Measurements from ENCODE around the gene SH2B3.
"Not testable (repeated sequence)": the region's sequence is repeated elsewhere in the genome, so short reads cannot be mapped to it uniquely, and the experiment has no call there.

Gene SH2B3

GRCh38 chr12:111387747-111388323 lies 17.9 kb upstream of the SH2B3 start:
- peak in 1 of 2 experiments; percentile 26 for DNase-seq

- DNase-seq, result no peak
Measured at GRCh38 chr12:111389635-111390034, 16.1 kb upstream of the SH2B3 start.

DNA sequence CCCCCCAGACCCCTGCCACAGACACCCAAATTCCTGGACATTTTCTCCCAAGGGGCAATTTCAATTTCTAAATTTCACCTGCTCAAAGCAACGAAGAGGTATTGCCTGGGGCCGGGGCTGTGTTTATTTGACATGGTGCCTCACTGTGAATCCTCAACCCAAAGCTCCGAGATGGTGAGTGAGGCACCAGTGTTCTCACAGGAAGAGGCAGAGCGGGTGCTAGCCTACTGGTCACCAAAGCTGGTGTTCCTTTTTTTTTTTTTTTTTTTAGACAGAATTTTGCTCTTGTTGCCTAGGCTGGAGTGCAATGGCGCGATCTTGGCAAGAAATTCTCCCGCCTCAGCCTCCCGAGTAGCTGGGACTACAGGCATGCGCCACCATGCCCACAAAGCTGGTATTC lies 14.8 kb upstream of the SH2B3 start:
- no peak for DNase-seq

GRCh38 chr12:111393700-111394300 lies 11.9 kb upstream of the SH2B3 start:
- no peak for DNase-seq

GRCh38 chr12:111394480-111394879 lies 11.2 kb upstream of the SH2B3 start:
- DNase-seq, result no peak

DNA sequence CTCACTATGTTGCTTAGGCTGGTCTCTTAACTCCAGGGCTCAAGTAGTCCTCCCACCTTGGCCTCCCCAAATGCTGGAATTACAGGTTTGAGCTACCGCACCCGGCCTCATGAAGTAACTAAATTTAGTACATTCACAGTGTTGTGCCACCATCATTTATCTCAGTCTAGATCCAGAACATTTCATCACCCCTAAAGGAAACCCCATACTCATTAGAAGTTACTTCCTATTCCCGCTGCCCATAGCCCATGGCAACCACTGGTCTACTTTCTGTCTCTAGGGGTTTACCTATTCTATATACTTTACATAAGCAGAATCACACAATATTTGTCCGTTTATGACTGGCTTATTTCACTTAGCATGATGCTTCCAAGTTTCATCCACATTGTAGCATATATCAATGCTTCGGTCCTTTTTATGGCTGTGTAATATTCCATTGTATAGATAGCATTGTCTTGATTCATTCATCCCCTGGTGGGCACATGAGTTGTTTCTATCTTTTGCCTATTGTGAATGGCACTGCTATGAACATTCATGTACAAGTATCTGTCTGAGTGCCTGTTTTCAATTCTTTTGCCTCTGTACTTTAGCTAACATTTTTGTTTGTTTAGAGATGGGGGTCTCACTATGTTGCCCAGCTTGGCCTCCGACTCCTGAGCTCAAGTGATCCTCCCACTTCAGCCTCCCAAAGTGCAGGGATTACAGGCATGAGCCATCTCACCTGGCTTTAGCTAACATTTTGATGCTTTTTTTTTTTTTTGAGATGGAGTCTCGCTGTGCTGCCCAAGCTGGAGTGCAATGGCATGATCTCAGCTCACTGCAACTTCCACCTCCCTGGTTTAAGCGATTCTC lies 10.2 kb upstream of the SH2B3 start:
- DNase-seq, result no peak

- not testable (repeated sequence) for DNase-seq
Measured at GRCh38 chr12:111396271-111396670, 9.5 kb upstream of the SH2B3 start.

DNA sequence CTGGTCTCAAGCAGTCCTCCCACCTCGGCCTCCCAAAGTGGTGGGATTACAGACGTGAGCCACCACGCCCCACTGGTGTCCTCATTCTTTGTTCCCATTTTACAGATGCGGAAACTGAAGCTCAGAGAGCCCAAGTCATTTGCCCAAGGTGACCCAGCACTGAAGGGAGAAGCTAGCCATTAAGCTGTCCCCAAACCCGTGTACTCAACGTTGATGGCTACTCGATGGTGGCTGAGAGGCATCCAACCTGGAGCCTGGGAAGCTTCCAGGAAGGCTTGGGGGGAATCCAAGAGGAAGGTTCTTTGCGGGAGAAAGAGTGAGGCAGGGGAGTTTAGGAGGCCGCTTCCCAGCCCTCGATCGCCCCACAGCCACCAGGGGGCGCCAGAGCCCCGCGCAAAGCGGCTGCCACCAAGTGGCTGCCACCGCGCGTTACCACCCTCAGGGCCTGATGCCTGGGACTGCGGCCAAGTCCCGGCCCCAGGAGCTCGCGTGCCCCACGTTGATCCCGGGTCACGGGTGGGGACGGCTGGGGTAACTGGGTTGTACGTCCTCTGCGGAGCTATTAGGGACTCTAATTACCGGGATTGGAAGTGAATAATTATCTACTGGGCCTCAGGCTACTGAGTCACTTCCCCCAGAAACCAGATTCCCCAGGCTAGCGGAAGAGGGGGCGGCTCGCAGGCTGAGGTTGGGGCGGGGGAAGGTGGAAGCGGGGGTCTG lies 8.8 kb upstream of the SH2B3 start:
- DNase-seq, result peak in 1 of 2 experiments; percentile 84

DNA sequence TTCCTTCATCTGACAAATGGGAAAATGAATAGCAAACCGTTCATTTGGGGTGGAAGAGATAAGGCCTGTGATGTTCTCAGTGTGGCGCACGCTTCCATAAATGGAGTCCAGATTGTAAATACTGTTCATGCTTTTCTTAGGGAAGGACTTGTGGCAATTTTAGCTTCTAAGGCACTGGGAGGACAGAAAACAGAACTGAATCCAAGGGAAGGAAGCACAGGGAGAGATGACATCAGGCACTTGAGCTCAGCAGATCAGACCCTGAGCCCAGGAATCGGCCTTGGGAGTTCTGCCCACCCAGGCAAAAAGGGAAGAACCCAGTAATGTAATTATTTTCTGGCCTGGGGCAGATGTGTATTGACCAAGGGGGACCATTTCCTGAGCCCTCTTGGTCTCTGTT lies 7.2 kb upstream of the SH2B3 start:
- no peak for DNase-seq

GRCh38 chr12:111399741-111400404 lies 5.8 kb upstream of the SH2B3 start:
- DNase-seq, result not testable (repeated sequence)

- no peak for DNase-seq
Measured at GRCh38 chr12:111401167-111401605, 4.5 kb upstream of the SH2B3 start.

GRCh38 chr12:111402490-111402824 lies 3.3 kb upstream of the SH2B3 start:
- DNase-seq, result not testable (repeated sequence)

DNA sequence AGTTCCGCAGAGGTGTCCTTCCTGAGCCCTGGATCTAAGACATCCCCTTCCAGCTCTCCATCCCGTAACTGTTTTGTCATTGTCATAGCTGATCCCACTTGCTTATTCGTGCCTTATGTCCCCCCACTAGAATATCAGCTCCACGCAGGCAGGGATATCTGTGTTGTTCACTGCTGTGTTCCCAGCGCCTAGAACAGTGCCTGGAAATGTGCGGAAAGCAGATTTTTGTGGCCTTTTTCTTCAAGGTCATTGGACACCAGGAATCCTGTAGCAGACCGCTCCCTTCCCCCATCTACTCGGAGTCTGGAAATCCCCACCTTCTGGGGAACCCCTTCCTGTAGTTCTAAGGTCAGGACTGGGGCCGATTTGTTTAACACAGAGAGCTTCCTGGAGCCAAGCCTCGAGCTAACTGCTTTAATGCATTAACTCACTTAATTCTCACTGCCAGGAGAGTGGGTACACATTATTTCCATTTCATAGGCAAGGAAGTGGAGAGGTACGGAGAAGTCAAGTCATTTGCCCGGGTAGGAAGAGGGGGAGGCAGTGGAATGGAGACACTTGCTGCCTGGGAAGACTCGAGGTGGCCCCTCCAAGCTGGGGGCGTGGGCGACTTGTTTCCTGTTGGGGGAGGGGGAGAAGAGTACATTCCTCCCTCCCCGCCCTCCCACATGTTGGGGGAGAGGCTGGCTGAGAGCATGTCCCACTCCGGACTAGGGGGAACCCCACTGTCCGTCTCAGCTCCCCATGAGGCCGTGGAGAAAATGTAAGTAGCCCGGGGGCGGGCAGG lies 1.2 kb upstream of the SH2B3 start:
- DNase-seq, result no peak

GRCh38 chr12:111405149-111405858 lies 419 bp upstream of the SH2B3 start:
- DNase-seq, result peak; percentile 63 to 92

DNA sequence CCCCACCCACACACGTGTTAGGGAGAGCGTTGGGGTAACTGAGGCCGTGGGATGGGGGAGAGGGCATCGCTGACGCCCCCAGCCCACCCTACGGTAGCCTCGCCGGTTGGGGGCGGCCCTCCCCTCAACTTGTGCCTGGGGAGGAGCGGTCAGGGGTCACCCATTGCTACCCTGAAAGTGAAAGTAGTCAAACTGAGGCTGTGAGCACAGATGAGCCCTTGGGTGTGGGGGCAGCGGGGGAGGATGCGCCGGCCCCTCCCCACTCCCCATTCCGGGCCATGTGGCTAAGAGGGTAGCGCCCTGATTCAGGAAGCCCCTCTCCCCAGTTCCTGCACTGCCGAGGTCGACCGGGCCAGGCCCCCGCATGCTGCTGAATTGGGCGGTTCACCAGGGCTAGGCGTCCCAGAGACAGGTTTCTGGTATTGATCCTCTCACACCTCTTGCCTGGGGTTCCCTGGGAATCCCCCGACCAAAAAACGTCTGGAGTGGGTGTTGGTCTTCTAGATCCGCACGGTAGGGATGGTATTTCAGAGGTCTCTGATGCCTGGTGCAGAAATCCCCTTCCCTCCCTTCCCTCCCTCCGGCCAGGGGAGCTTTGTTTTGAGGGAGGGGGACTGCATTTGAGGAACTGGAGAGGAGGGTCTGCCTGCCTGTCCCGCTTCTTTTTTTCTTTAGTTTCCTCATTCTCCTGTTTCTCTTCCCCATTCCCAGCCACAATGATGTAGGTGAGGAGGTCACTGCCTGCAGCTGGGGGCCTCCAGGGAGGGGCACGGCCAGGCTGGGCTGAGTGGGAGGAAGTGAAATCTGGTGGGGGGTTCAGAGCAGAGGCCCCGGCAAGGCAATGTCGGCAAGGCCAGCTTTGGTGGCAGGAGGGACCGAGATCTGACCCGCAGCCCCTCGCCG lies 1.0 kb downstream of the SH2B3 start:
- DNase-seq, result no peak

DNA sequence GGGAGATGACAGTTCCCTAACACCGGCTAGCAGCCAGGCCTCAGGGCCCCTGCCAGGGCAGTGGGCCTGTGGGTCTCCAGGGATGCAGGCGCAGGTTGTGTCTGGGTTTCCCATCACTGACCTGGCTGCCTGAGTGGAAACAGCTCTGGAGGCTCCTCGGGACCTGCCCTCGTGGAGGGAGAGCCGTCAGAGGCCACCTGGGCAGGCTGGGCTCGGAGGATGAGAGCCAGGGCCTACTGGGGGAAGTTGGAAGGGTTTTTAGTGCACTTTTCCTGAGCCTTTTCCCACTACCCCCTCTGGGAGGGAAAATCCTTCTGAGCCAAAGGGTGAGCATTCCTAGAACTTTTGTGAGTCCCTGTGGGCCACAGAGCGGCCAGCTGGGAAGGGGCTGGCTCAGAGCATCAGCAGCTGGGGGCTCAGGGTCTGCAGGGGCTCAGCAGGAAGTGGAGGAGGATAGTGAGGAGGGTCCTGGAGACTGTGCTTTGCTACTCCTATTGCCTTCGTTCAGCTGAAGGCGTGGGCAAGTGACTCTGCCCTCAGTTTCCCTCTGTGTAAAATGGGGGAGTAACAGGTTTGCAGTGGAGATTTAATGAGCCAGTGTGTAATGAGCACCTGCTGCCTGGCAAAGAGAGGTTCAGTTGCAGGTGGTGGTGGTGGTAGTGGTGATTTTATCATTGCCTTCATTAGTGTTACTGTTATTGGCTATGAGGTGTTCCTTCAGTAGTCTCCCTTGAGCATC lies 1.8 kb downstream of the SH2B3 start:
- no peak for DNase-seq

- DNase-seq, result no peak
Measured at GRCh38 chr12:111408116-111408440, 2.4 kb downstream of the SH2B3 start.

GRCh38 chr12:111408686-111409402 lies 3.1 kb downstream of the SH2B3 start:
- DNase-seq, result no peak

- DNase-seq, result no peak
Measured at GRCh38 chr12:111409403-111409779, 3.7 kb downstream of the SH2B3 start.

Data from NCI-H446 (cell line).